Islet precursor cell (in vitro differentiated cells): Measurements from ENCODE around the gene MB21D2.
A peak's percentile ranks its signal among the peaks of the same experiment; 100 is the strongest.
"Not testable (repeated sequence)": the region's sequence is repeated elsewhere in the genome, so short reads cannot be mapped to it uniquely, and the experiment has no call there.

Experiments
- DNase-seq: peaks from one replicate; pipeline ENCODE4 v3.0.0-alpha.2; 2018

MB21D2 gene

GRCh38 chr3:192917404-192918274, at the start of gene MB21D2:
Gene MB21D2, minus strand, starts transcription at chr3:192917856. Its CDS starts 16 bp downstream, at chr3:192917840.
- peak; percentile 95 for DNase-seq

GRCh38 chr3:192964959-192965719, 47.5 kb upstream of the MB21D2 start:
- not testable (repeated sequence) for DNase-seq

GRCh38 chr3:192959773-192960172, 42.1 kb upstream of the MB21D2 start:
- DNase-seq = no peak

GRCh38 chr3:192958219-192958872, 40.7 kb upstream of the MB21D2 start:
- no peak for DNase-seq

GRCh38 chr3:192957441-192958021, 39.9 kb upstream of the MB21D2 start:
- no peak for DNase-seq

- no peak for DNase-seq
These were observed 36.3 kb upstream of the MB21D2 start for GRCh38 chr3:192953926-192954325.

GRCh38 chr3:192947421-192947820, 29.8 kb upstream of the MB21D2 start:
- no peak for DNase-seq

- no peak for DNase-seq
These were observed 25.7 kb upstream of the MB21D2 start for GRCh38 chr3:192943393-192943792.

GRCh38 chr3:192942625-192943024, 25.0 kb upstream of the MB21D2 start:
- DNase-seq = no peak

GRCh38 chr3:192940129-192940528, 22.5 kb upstream of the MB21D2 start:
- no peak for DNase-seq

GRCh38 chr3:192935441-192935840, 17.8 kb upstream of the MB21D2 start:
- no peak for DNase-seq

GRCh38 chr3:192933779-192934460, 16.3 kb upstream of the MB21D2 start:
- DNase-seq = no peak

GRCh38 chr3:192933259-192933658, 15.6 kb upstream of the MB21D2 start:
- DNase-seq = no peak

GRCh38 chr3:192931825-192932224, 14.2 kb upstream of the MB21D2 start:
- no peak for DNase-seq

GRCh38 chr3:192930577-192930976, 12.9 kb upstream of the MB21D2 start:
- DNase-seq = no peak

GRCh38 chr3:192929755-192930547, 12.3 kb upstream of the MB21D2 start:
- DNase-seq = no peak

- DNase-seq = no peak
These were observed 11.5 kb upstream of the MB21D2 start for GRCh38 chr3:192929146-192929545.

GRCh38 chr3:192928720-192929119, 11.1 kb upstream of the MB21D2 start:
- DNase-seq = no peak

- DNase-seq = no peak
These were observed 10.4 kb upstream of the MB21D2 start for GRCh38 chr3:192928016-192928415.

- no peak for DNase-seq
These were observed 9.4 kb upstream of the MB21D2 start for GRCh38 chr3:192927016-192927415.

GRCh38 chr3:192923731-192924130, 6.1 kb upstream of the MB21D2 start:
- no peak for DNase-seq

- no peak for DNase-seq
These were observed 4.1 kb upstream of the MB21D2 start for GRCh38 chr3:192921793-192922192.
